NK-92 treated with Interleukin-12 subunit alpha and Interleukin-12 subunit beta, amount 100 ng/mL, for 24 hours (cell line): ENCODE data around the gene TERB1.

Source experiments
- DNase-seq: peaks from one replicate; lab custom pipeline; 2025; lab: John Stamatoyannopoulos, UW

TERB1 gene

DNA sequence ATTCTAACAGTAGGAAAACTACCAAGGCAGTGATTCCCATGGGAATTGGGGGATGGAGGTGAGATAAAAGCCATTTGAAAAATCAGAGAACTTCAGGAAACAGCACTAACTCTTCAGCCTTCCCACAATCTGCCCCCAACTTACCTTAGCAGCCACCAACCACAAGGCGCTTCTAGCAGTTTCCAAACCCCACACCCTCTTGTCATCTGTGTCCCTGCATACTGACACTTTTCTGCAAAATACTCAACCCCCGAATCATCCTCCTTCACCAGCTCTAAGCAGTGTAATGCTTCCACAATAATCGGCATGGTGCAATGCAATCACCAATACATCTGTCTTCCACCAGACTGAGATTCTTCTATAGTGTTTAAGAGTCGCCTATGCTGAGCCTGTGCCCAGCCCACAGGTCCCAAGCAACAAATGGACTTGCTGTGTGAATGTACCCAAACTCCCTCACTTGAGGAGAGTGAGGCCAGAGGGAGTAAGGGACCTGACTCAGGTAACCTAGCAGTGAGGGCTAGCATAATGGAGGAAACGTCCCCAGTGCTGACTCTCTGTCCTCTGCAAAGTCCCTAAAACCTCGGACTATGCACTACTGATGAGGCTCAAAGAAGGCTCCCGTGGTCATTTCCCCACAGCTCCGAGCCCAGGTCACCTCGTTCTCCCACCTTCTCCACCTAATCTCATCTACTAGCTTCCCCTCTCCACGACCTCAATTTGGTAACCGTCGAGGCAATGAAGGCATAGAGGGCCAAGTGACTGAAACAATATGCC lies 50.9 kb downstream of the TERB1 start:
- no peak for DNase-seq

DNA sequence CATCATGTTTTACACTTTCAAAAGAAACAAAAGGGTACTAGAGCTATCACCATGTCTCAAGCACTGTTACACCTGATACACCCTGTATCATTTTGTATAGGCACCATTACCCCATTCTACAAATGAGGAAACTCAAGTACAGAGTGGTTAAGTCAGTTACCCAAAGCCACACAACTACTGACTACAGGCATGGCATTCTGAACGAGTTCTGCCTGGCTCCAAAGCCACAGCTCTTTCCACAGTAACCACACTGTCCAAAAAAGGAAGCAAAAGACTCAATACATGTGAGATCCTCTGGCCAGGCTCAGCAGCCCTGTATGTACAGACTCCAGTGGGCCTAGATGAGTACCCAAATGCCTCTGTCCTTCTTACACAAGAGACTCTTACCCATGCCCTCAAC lies 54.7 kb downstream of the TERB1 start:
- peak; percentile 45 for DNase-seq

DNA sequence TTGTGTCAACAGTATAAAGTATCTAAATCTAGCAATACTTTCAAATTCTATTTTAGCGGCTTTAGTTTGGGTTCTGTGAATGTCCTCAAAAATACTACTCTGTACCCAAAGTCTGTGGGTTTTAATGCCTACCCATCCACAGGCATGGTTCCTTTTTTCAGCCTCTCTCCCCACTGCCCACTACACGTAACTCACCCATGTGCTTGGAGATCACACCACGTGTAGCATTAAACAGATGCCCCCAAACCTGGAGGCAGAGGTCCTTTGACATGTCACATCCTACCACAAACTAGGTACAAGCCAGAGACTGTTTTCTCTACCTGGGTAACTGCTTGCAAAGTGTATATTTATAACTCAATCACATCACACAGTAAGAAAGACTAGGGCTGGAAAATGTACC lies 55.3 kb downstream of the TERB1 start:
- DNase-seq = no peak

DNA sequence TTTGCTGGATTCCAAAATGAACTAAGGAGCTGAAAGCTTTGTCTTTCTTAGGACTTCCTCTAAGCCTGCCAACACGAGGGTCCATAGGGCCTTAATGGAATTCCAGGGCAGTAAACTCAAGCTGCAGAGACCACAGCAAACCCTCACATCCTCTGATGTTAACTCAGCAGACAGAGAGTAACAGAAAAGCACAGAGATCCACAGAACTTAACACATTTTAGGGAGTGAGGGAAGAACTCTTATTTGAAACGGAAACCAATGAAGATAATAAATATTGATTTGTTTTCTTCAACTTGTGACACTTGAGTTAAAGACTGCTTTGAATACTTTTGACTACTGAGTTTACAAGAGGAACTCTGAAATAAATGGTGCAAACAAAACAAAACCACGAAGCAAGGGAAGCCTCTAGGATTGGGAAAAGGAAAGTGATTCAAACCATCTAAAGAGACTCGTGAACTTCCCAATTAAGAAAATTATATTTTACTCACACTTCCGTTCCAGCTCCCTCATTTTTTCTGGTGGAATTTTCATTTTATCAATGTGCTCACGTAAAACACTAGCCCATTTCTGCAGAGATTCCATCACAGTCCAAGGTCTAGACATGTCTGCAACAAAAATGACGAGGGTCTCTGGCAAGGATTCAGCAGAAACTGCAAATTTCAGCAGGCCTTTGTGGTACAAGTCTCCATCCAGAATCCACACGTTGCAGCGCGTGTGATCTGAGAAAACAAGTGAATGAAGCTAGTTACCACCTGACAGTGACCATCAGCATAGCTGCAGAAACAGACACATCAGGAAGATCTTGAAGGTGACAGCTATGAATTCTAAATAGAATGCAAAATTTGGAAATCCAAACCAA lies 59.2 kb downstream of the TERB1 start:
- no peak for DNase-seq

DNA sequence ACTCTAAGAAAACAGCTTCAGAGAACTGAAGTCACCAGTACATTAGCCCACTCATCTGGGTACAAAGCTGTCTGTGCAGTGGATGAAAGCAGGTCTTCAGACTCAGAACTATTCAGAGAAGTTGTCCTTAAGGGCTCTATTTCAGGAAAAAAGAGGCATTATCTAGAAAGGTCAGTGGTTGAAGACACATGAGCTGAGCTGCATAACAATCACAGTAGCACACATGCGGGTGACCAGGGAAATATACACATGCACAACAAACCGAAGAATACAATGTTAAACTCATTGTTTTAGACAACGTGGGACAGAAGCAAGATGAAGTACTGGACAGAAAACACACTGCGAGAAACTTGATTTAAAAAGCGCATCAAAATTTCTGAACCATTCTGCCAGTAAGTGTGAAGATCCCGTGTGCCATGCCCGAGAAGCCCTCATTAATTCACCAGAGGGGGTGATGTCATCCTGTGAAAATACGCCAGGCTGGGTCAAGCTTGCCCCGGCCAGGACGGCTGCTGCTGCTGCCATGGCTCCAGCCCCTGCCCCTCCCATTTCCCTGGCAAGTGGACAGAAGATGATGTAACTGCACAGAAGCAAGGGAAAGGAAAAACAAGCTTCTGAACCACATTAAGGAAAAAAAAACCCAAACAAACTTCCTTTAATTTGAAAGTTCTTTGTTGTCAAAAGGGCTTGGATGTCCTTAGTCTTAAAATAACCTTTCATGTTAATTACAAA lies 60.0 kb downstream of the TERB1 start:
- no peak for DNase-seq

DNA sequence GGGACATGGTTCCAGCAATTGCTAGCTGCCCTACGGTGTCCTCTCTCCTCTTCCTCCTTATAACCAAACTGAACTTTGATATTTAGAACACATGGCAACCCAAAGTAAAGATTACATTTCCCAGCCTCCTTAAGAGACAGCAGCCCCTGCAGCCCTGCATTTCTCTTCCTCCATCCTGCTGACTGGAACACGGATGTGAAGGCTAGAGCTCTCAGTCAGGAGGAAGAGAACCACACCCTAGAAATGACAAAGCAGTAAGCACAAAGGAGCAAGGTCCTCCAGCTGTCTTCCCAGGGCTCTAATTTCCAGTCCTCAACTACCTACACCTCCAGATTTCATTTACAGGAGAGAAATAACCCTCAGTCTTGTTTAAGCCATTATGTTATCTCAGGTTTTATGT lies 60.9 kb downstream of the TERB1 start:
- no peak for DNase-seq

DNA sequence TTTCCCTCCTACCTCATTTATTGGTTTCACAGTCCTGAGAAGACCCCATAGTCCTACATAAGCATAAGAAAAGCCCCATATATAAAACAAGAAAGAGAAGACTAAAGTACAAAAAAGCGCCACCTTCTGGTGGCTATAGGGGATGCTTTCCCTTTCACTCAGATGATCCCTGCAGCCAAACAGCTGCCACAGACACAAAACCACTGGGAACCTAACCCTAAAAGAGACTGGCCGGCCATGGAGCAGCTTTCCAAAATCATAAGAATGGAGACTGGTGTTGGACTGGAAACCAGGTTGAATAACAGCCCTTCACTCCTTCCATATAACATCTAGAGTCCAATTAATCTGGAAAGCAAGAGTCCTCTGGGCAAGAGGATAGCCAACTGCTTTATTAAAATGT lies 61.4 kb downstream of the TERB1 start:
- DNase-seq = no peak

DNA sequence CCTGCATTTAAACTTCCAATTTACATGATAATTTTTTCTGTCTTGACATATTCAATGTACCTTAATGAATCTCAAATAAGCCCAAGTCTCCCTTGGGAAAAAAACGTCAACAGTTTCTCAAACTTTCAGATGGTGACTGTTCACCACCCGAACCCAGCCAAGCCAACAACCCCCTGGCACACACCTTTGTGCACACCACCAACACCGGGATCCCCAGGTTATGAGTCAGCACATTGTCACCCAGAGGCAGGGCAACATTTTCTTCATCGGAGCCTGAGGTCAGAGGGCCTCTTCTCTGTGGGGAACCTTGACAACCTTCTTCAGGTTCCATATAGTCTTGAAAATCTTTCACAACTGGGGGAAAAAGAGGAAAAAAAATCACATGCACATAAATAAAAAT lies 65.5 kb downstream of the TERB1 start:
- DNase-seq = no peak

DNA sequence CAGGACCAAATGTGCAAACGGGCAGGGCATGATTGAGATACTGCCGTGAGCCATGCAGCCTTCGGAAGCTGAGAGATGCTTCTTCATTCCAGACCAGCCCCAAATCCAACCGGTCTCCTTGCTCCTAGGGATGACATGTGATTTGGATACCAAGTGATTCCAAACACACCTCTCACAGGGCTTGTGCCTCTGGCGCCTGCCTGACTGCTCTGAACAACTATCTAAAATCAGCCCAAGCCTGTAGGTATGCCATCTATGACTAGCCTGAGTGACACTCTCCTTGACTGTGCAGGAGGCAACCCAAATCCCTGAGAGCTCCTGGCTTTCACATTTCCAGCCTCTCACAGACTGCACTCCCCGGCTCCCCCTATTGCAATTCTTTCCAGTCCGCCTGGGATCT lies 70.3 kb downstream of the TERB1 start:
- DNase-seq = no peak

DNA sequence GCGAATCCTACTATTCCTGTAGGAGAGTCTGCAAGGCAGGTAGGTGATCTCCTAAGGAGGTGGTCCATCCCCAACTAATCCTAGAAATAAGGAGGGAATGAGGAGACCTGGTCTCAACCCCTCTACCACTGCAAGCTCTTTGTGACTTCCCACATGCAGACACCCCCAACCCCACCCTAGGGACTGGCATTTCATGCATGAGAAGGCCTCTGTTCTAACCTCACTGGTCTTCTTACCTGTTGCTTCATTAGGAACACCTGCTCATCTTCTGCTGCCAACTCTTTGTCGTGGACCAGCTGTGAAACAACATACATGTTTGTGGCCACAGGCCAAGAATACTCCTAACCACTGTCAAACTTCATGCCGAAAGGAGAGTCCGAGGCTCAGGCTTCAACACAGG lies 72.6 kb downstream of the TERB1 start:
- DNase-seq = no peak

DNA sequence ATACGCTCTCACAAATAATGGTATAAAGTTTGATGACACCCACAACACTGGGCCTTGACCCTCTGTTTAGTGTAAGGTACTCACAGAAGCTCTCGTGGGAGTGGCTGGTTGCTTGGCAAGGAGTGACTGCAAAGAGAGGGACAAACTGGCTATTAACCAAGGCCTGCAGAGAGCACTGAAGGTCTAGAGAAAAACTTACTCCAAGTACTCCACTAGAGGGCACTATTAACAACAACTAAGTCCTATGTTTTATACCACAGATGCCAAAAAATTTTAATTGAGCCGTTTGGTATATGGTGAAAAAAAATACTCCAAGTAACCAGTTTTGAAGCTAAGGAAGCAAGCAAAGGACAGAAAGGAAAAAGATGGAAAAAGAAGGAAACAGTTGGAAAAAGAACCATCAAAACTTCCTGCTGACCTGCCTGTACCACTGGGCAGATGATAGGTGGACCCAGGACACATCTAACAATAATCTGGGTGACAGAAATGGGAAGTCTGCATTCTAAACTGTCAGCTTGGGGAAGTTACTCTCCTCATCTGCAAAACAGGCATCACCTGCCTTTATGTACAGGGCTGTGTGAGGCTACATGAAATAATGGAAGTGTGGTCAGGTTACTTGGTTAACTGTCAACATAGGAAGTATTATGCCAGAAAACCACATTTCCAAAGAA lies 73.1 kb downstream of the TERB1 start:
- DNase-seq = no peak

DNA sequence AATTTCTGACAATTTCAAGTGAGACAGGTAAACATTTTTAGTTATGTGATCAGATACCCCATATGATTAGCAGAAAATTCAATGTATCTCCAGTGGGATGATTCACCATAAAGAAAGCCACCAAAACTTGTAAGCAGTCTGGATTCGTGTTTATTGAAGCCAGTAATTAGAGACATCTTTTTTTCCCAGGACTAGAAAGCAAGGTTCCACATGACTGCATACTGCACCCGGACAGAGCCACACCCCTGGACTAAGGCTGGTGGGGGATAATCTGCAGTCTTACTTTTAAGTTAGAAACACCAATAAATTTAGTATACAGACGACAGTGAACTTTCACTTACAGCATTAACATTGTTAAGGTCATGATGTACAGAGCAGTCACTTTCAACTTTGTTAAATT lies 80.6 kb downstream of the TERB1 start:
- DNase-seq = no peak

DNA sequence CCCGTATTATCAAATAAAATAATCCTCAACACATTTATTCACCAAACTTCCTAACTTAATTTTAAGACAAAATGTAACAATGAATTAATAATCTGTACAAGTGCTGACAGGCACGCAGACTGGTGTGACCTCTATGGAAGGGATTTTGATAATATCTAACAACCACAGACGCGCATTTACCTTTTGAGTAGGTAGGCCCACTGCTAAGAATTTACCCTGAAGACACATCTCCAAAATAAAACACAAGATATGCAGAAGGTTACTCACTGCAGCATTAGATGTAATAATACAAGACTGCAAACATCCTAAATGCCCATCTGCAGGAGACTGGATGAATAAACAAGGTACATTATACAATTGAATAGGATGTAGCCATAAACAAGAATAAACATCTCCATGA lies 82.1 kb downstream of the TERB1 start:
- no peak for DNase-seq

DNA sequence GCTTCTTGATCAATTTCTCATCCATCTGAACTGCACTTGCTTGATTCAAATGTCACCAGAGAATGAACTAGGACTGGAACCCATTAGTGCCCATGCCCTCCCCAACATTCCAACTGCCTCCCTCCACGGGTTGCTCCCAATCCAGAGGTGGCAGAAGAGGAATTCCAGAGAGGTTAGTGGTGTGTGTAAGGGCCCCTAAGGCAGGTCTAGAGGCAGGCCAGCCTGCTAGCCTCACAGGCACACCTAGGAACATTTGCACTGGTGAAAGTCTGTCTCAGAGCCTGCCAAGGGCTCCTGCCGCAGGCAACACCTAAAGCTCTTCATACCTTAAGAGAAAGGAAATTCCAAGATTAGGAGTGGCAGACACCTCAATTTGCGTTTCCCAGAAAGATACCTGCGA lies 83.6 kb downstream of the TERB1 start:
- no peak for DNase-seq

DNA sequence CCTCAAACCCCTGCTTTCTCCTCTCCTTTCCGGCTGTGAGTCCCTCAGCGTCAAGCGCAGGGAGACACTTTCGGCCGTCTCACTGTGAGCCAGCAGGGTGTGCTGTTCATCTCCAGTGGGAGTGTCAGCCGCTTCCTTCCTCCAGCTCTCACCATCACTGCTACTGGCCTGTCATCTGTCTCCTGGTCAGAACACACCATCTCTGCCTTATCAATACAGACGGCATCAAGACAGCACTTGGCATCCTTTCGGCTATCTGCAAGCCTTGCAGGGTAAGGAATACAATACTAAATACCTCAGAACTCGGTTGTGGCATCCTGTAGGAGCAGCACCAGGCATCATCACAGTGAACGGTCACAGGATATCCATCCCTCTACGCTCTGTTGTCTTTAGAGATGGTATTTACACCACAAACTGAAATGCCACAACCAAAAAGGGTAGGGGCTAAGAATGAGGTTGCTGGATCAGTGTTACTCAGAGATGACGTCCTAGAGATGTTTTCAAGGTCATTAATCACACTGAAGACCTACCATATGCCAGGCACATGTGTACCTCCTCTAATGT lies 84.2 kb downstream of the TERB1 start:
- no peak for DNase-seq

DNA sequence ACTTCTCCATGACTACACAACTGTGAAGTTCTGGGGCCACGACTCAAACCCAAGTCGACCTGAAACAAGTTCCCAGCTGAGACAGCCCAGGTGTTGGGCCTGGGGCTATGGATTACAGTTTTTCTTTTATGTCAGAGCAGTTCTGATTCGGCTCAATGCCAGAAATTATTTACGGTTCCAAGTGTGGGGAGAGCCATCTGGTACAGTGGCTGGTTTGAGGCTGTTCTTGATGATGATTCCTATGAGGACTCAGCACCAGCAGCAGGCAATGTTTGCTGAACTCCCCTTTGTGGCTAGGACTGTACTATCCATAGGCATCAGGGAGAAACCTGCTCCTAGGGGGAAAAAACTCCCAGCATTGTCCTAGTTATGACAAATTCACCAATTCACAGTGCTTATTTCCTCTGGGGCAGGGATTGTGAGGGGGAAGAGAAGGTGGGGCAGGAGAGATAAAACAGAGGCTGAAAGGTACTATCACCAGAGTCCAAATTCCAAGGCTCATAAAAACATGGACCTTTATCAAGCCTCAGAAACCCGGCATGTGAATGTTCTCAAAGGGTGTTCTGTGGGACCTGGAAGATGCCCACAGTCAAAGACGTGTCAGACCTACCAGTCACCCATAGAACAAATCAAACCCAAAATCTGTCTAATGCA lies 86.6 kb downstream of the TERB1 start:
- DNase-seq = no peak

DNA sequence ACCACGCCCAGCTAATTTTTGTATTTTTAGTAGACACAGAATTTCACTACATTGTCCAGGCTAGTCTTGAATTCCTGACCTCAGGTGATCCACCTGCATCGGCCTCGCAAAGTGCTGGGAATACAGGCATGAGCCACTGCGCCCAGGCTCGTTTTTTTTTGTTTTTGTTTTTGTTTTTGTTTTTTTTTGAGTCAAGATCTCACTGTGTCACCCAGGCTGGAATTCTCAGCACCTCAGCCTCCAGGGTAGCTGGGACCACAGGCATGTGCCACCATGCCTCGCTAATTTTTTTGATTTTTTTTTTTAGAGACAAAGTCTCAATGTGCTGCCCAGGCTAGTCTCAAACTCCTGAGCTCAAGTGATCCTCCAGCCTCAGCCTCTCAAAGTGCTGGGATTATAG lies 87.3 kb downstream of the TERB1 start:
- no peak for DNase-seq

DNA sequence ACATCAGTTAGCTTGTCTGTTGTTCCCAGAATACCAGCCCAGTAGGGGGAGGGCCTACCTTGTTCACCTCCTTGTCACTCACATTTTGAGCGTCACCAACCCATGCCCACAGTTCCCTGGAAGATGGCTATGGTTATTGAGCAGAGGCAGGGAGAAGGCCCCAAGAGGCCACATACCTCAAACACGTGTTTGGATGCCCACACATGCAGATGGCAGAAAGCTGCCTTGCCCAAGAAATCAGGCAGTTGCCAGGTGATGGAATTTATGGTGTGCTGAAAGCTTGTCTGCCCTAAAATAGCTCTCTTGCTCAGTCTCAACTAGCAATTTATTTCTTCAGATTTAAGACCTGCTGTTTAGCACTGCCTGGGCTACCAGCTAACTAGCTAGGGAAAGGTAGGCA lies 88.3 kb downstream of the TERB1 start:
- DNase-seq = no peak

DNA sequence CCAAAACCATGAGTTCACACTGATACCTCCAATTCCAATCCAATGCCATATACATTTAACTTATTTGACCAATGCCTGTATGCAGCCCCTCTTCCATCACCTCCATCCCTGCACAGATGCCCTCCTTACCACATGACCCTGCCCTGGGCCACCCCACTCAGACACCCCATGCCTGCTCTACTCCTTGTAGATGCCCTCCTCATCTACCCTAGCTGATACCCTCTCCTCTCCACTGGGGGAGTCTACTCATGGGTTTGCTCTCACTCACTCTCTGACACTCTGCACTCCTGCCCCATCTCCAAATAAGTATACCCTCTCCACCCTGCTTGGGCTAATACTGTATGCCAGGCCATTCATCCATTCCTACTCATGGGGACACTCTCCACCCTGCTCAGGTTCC lies 88.9 kb downstream of the TERB1 start:
- DNase-seq = no peak

DNA sequence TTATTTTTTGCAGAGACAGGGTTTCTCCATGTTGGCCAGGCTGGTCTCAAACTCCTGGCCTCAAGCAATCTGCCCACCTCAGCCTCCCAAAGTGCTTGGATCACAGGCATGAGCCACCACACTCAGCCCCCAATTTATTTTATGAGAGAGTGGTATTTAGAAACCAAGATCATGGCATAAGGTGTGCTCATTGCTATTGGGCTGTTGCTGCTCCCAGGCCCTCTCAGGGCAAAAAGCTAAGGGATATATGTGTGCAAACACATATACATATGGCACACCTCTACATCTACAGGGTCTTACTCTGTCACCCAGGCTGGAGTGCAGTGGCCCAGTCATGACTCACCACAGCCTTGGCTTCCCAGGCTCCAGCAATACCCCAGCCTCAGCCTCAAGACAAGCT lies 89.8 kb downstream of the TERB1 start:
- DNase-seq = no peak

DNA sequence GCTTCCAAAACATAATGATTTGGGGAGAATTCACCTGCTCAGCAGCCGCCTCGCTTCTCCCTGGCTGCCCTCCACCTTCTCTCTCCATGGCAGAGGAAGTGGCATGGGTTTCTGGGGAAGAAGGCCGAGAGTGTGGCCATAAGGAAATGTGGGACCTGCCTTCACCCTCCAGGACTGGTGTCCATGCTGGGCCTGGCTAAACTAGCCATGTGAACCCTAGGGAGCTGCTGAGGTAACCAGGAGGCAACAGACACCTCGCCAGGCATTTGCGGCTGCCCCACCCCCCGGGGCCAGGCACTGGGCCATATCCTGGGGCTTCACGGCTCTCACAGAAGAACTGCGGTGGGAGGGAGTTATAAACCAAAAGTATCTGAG lies 94.9 kb downstream of the TERB1 start:
- DNase-seq = no peak
